IPS DF 6.9 (cell line): Measurements from ENCODE around the gene TMEM202.
"Not testable (repeated sequence)": the region's sequence is repeated elsewhere in the genome, so short reads cannot be mapped to it uniquely, and the experiment has no call there.

ENCODE experiments used
- DNase-seq: peaks from one replicate; pipeline ENCODE4 v3.0.0-alpha.2; 2013; ENCODE audit warnings: low read depth, low spot score
- H3K27ac ChIP-seq: one replicate; pipeline ENCODE4 v1.5.1; 2013; ENCODE audit warnings: low read length, control low read depth
- H3K27me3 ChIP-seq: 2 replicates; pipeline ENCODE4 v1.6.1; 2013; ENCODE audit warnings: mild to moderate bottlenecking, low read length; ENCODE audit not compliant: control insufficient read depth, insufficient read depth
- H3K36me3 ChIP-seq: 2 replicates; pipeline ENCODE4 v1.6.1; 2013; ENCODE audit warnings: low read length; ENCODE audit not compliant: control insufficient read depth, insufficient read depth
- H3K4me1 ChIP-seq: 2 replicates; pipeline ENCODE4 v1.6.1; 2013; ENCODE audit warnings: low read length; ENCODE audit not compliant: control insufficient read depth, insufficient read depth
- H3K4me3 ChIP-seq: 2 replicates; pipeline ENCODE4 v1.5.1; 2013; ENCODE audit warnings: mild to moderate bottlenecking, low read length
- H3K9me3 ChIP-seq: 2 replicates; pipeline ENCODE4 v1.6.1; 2013; ENCODE audit warnings: low read length, inconsistent platforms; ENCODE audit not compliant: control insufficient read depth, insufficient read depth
- WGBS: extraction: QIAGEN DNeasy Blood & Tissue Kit; methylation state at CpG from one replicate; pipeline ENCODE4 v1.1.7; 2013; ENCODE audit warnings: mixed read lengths, missing lambda C conversion rate; ENCODE audit not compliant: insufficient read length, insufficient coverage; 5-methylcytosine and 5-hydroxymethylcytosine counted together

Gene TMEM202

DNA sequence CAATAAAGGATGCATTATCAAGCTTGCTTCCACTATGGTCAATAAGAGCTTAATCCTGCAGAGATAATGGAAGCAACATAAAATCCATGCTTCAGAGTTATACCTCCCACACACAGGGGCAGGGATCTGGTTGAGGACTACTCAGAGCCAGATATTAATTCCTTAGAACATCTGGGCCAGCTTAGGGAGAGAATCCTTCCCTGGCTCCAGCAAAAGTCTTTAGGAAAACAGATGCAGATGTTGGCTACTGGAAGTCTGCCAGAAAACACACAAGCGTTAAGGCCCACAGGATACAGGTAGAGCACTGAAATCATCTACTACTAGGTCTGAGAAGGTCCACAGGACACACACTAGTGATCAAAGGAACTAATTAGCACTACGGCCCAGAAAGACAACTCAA lies 25.2 kb downstream of the TMEM202 start:
- H3K27ac ChIP-seq: no peak overlapping the region

GRCh38 chr15:72426753-72427152 lies 28.6 kb downstream of the TMEM202 start:
- Histone ChIP-seq H3K9me3 (no peaks in the 10 kb centered on the region), H3K4me3 (no peak overlapping the region), H3K4me1 (no peaks in the 10 kb centered on the region), H3K36me3 (no peaks in the 10 kb centered on the region), H3K27ac (no peak overlapping the region), H3K27me3 (no peaks in the 10 kb centered on the region)
- no peak for DNase-seq

More for the DNA sequence above, 25.2 kb downstream of the TMEM202 start:
- Histone ChIP-seq H3K4me3 (no peak overlapping the region), H3K9me3 (no peaks in the 10 kb centered on the region), H3K4me1 (no peaks in the 10 kb centered on the region), H3K36me3 (no peaks in the 10 kb centered on the region), H3K27me3 (no peaks in the 10 kb centered on the region)
- WGBS: no CpG with 5 or more reads among the region's 2 CpGs
- no peak for DNase-seq

DNA sequence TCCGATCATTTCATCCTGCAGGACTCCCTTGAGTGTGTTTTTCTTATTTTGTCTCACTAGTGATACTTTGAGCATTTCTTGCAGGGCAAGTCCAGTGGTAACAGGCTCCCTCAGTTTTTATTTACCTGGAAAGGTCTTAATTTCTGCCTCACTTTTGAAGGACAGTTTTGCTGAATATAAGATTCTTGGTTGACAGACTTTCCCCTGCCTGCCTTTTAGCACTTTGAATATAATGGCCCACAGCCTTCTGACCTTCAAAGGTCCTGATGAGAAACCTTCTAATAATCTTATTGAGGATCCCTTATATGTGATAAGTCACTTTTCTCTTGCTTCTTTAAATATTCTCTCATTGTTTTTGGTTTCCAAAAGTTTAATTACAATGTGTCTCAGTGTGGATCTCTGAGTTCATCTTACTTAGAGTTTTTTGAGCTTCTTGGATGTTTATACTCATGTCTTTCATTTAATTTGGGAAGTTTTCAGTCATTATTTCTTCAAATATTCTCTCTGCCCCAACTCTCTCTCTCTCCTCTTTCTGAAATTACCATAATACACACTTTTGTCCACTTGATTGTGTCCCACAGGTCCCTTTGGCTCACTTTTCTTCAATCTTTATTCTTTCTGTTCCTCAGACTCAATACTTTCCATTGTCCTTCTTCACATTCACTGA lies 39.7 kb downstream of the TMEM202 start:
- no CpG with 5 or more reads among the region's 1 CpG for WGBS
- H3K4me1 ChIP-seq: no peaks in the 10 kb centered on the region

DNA sequence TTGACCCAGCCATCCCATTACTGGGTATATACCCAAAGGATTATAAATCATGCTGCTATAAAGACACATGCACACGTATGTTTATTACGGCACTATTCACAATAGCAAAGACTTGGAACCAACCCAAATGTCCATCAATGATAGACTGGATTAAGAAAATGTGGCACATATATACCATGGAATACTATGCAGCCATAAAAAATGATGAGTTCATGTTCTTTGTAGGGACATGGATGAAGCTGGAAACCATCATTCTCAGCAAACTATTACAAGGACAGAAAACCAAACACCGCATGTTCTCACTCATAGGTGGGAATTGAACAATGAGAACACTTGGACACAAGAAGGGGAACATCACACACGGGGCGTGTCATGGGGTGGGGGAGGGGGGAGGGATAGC lies 44.7 kb downstream of the TMEM202 start:
- not testable (repeated sequence) for DNase-seq, H3K27ac ChIP-seq, H3K27me3 ChIP-seq, H3K4me1 ChIP-seq, H3K36me3 ChIP-seq, H3K4me3 ChIP-seq, H3K9me3 ChIP-seq
- no CpG with 5 or more reads among the region's 5 CpGs for WGBS

More for the DNA sequence above, 39.7 kb downstream of the TMEM202 start:
- H3K27ac ChIP-seq: no peak overlapping the region
- no peak overlapping the region for H3K4me3 ChIP-seq
- no peaks in the 10 kb centered on the region for H3K27me3 ChIP-seq
- no peaks in the 10 kb centered on the region for H3K9me3 ChIP-seq
- DNase-seq: no peak
- H3K36me3 ChIP-seq: no peaks in the 10 kb centered on the region

GRCh38 chr15:72445426-72445825 lies 47.3 kb downstream of the TMEM202 start:
- WGBS: no CpG with 5 or more reads among the region's 1 CpG
- no peak for DNase-seq
- no peak overlapping the region for H3K27ac ChIP-seq

DNA sequence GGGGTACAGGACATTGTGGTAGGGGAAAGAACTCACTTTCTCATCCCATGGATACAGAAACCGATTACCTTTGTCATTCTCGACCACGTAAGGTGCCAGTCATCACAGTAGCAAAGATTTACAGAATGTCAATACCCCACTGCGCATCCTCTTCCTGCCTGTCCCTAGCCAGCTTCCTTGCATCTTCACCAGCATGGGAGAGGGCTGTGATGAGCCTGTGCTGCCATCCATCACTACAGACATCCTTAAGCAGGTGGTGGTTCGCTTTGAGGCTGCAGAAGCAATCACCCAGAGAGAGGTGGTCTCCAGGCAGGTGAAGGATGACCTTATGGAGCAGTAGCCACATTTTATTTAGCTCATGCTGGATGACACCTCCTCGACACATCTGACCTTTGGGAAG lies 52.7 kb downstream of the TMEM202 start:
- WGBS: no CpG with 5 or more reads among the region's 6 CpGs
- Histone ChIP-seq H3K4me1 (no peaks in the 10 kb centered on the region), H3K9me3 (no peaks in the 10 kb centered on the region), H3K27me3 (no peaks in the 10 kb centered on the region), H3K4me3 (no peak overlapping the region), H3K27ac (no peak overlapping the region), H3K36me3 (no peaks in the 10 kb centered on the region)
- DNase-seq: no peak

More at GRCh38 chr15:72445426-72445825, 47.3 kb downstream of the TMEM202 start:
- Histone ChIP-seq H3K9me3 (no peaks in the 10 kb centered on the region), H3K4me1 (no peaks in the 10 kb centered on the region), H3K4me3 (no peak overlapping the region), H3K27me3 (no peaks in the 10 kb centered on the region), H3K36me3 (no peaks in the 10 kb centered on the region)

DNA sequence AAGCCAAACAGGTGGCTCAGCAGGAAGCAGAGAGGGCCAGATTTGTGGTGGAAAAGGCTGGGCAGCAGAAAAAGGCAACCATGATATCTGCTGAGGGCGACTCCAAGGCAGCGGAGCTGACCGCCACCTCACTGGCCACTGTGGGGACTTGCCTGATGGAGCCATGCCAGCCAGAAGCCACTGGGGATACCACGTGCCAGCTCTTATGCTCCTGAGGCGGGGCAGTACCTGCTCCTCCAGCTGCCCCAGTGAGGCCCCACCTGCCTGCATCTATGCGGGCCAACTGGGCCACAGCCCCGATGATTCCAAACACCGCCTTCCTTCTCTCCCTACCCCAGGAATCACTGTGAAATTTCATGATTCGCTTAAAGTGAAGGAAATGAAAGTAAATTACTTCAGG lies 53.1 kb downstream of the TMEM202 start:
- no peak overlapping the region for H3K27ac ChIP-seq
- no peak overlapping the region for H3K4me3 ChIP-seq
- DNase-seq: no peak
- H3K36me3 ChIP-seq: no peaks in the 10 kb centered on the region
- H3K27me3 ChIP-seq: no peaks in the 10 kb centered on the region
- H3K4me1 ChIP-seq: no peaks in the 10 kb centered on the region
- no peaks in the 10 kb centered on the region for H3K9me3 ChIP-seq
- no CpG with 5 or more reads among the region's 9 CpGs for WGBS

GRCh38 chr15:72456684-72457083 lies 58.6 kb downstream of the TMEM202 start:
- Histone ChIP-seq H3K9me3 (no peaks in the 10 kb centered on the region), H3K27ac (no peak overlapping the region), H3K27me3 (no peaks in the 10 kb centered on the region), H3K4me3 (no peak overlapping the region), H3K4me1 (no peaks in the 10 kb centered on the region), H3K36me3 (no peaks in the 10 kb centered on the region)
- no peak for DNase-seq
- no CpG with 5 or more reads among the region's 7 CpGs for WGBS
